Measurements from ENCODE around the gene PIK3R1. TPM values are rescaled to one million over a fixed set of nuclear protein-coding genes. Genes with fewer than 3 reads are reported as not detected.

PIK3R1 gene
- total and polyA plus RNA-seq, 2 of the 4 experiments (the other 2 are of a cell fraction): 2.4 to 9.3 TPM

DNA sequence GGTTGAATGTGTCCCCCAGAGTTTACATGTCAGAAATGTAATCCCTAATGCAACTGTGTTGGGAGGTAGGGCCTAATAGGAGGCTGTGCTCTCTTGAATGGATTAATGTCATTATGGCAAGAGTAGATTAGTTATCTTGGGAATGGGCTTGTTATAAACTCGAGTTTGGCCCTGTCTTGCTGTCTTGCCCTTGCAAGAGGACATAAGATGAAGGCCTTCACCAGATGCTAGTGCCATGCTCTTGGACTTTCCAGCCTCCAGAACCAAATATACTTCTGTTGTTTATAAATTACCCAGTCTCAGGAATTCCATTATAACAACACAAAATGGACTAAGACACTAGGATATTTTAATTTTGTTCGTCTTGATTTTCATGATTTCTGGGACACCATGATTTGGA, 5.4 kb downstream of the PIK3R1 start:
- no peak overlapping the region for H2AK5ac ChIP-seq (ENCODE audit: low read depth, low read length)
- no peak overlapping the region for H4K91ac ChIP-seq (ENCODE audit: insufficient read depth, low read depth, low read length)
- H4K8ac ChIP-seq (ENCODE audit: low read depth in 2 of 2, low read length in 2 of 2): no peak overlapping the region
- H2AK9ac ChIP-seq (replicated peaks; ENCODE audit: low read depth, low read length, poor library complexity): no peak overlapping the region
- BruUV-seq (replicated peaks): no TSS peak
- H3K4me2 ChIP-seq (ENCODE audit: low read depth, low read length): no peak overlapping the region
- intact Hi-C loops (cut with micrococcal nuclease): no loop called here
- no peak overlapping the region for H2BK120ac ChIP-seq (ENCODE audit: low read depth, low read length)
- no peak overlapping the region for H3K23ac ChIP-seq (ENCODE audit: low read depth, low read length)
- no peak overlapping the region for H3K14ac ChIP-seq (replicated peaks; ENCODE audit: low read depth, low read length)
- POLR2A ChIA-PET (ENCODE audit: unreplicated experiment): no interaction called here
- peaks cover 7% of the 10 kb centered on the region for H3K4me1 ChIP-seq (ENCODE audit: control insufficient read depth, insufficient read depth, low read length)
- no peak overlapping the region for H2BK5ac ChIP-seq (ENCODE audit: low read depth, low read length, poor library complexity, severe bottlenecking)
- no peaks in the 10 kb centered on the region for H3K36me3 ChIP-seq (ENCODE audit: control insufficient read depth, insufficient read depth, low read length)
- peaks cover 9% of the 10 kb centered on the region; the same call in 1 of the 2 replicates for H4K20me1 ChIP-seq (ENCODE audit: insufficient read depth, low read length)
- peaks cover 7% of the 10 kb centered on the region for H3K9me1 ChIP-seq (ENCODE audit: insufficient read depth, low read length)
- WGBS, 2 experiments (ENCODE audit: extremely low coverage in 2 of 2, insufficient read length in 1 of 2): no CpG with 5 or more reads among the region's 2 CpGs
- H3K18ac ChIP-seq (ENCODE audit: low read depth, low read length): no peak overlapping the region
- no peak overlapping the region for H3K27ac ChIP-seq (ENCODE audit: insufficient read depth, low read length)
- H3K4ac ChIP-seq (ENCODE audit: low read depth, low read length): no peak overlapping the region
- CTCF ChIA-PET: no interaction called here
- H4K5ac ChIP-seq (ENCODE audit: low read depth, low read length): no peak overlapping the region
- no peak overlapping the region for H2BK15ac ChIP-seq (ENCODE audit: low read depth, low read length)
- dilution Hi-C loops (cut with HindIII; ENCODE audit: low sequenced_read_pairs, unreplicated experiment): no loop called here
- H2BK20ac ChIP-seq (ENCODE audit: low read depth, low read length): no peak overlapping the region
- H3K4me3 ChIP-seq (ENCODE audit: insufficient read depth, low read depth, low read length): no peak overlapping the region
- in situ Hi-C loops (cut with MboI; ENCODE audit: low sequenced_read_pairs): no loop called here
- no peak overlapping the region for H3K56ac ChIP-seq (ENCODE audit: extremely low read depth, insufficient read depth, low read length)
- ATAC-seq (ENCODE audit: low read depth) (no peak), DNase-seq (no peak)
- H3K79me1 ChIP-seq (ENCODE audit: low read depth in 1 of 2, low read length in 2 of 2): peaks cover 29 to 62% of the 10 kb centered on the region in 2 experiments
- no peak for TF ChIP-seq RCOR1 (IDR thresholded peaks at IDR 0.05; ENCODE audit: insufficient replicate concordance, low read length)
- TF ChIP-seq RAD21 (IDR thresholded peaks at IDR 0.05; ENCODE audit: low read length): no peak
- TF ChIP-seq MXI1 (IDR thresholded peaks at IDR 0.05; ENCODE audit: borderline replicate concordance, low read depth, low read length): no peak
- no peak for TF ChIP-seq NFE2L2 (IDR thresholded peaks at IDR 0.05; ENCODE audit: low read depth, low read length)
- no peak for TF ChIP-seq CEBPB (IDR thresholded peaks at IDR 0.05; ENCODE audit: low read depth, low read length)
- TF ChIP-seq BHLHE40 (IDR thresholded peaks at IDR 0.05; ENCODE audit: low read depth, low read length): no peak
- TF ChIP-seq, protein P1, sequence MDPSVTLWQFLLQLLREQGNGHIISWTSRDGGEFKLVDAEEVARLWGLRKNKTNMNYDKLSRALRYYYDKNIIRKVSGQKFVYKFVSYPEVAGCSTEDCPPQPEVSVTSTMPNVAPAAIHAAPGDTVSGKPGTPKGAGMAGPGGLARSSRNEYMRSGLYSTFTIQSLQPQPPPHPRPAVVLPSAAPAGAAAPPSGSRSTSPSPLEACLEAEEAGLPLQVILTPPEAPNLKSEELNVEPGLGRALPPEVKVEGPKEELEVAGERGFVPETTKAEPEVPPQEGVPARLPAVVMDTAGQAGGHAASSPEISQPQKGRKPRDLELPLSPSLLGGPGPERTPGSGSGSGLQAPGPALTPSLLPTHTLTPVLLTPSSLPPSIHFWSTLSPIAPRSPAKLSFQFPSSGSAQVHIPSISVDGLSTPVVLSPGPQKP (IDR thresholded peaks at IDR 0.05; ENCODE audit: borderline replicate concordance, low read depth, low read length): no peak
- TF ChIP-seq MAZ (IDR thresholded peaks at IDR 0.05; ENCODE audit: borderline replicate concordance, low read depth, low read length): no peak
- no peak for TF ChIP-seq CHD1 (IDR thresholded peaks at IDR 0.05; ENCODE audit: low read depth, low read length)
- TF ChIP-seq, protein P2, sequence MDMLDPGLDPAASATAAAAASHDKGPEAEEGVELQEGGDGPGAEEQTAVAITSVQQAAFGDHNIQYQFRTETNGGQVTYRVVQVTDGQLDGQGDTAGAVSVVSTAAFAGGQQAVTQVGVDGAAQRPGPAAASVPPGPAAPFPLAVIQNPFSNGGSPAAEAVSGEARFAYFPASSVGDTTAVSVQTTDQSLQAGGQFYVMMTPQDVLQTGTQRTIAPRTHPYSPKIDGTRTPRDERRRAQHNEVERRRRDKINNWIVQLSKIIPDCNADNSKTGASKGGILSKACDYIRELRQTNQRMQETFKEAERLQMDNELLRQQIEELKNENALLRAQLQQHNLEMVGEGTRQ (IDR thresholded peaks at IDR 0.05; ENCODE audit: low read depth, low read length): no peak
- 0 out of 2 replicates have a peak, but pooled peaks cover 2% of the 10 kb centered on the region for H3K9me3 ChIP-seq (ENCODE audit: control insufficient read depth, insufficient read depth, low read length)
- no peak overlapping the region for H3K9ac ChIP-seq (ENCODE audit: low read depth, low read length)
- H2AFZ ChIP-seq (replicated peaks; ENCODE audit: low read length, poor library complexity): no peak overlapping the region
- no peaks in the 10 kb centered on the region for H3K27me3 ChIP-seq (ENCODE audit: control insufficient read depth, insufficient read depth, low read length)
